ENCODE data around the gene MMAB.

DNA sequence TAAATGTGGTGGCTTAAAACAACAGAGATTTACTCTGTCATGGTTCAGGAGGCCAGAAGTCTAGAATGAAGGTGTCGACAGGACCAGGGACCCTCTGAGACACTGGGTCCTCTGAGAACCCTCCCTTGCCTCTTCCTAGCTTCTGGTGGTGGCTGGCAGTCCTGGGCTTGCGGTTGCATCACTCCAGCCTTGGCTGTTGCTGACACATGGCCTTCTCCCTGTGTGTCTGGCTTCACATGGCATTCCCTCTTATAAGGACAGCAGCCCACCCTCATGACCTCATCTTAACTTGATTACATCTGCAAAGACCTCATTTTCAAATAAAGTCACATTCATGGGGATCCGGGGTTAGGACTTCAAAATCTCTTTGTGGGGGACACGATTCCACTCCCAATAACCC, 37.2 kb upstream of the MMAB start:
- TF ChIP-seq RAD21 (IDR thresholded peaks at IDR 0.05; ENCODE audit: low read depth) (no peak), ELF1 (IDR thresholded peaks at IDR 0.05; ENCODE audit: borderline replicate concordance, low read depth) (no peak), EZH2phosphoT487 (IDR thresholded peaks at IDR 0.05; ENCODE audit: borderline replicate concordance) (no peak)
- TF ChIP-seq, protein P1, sequence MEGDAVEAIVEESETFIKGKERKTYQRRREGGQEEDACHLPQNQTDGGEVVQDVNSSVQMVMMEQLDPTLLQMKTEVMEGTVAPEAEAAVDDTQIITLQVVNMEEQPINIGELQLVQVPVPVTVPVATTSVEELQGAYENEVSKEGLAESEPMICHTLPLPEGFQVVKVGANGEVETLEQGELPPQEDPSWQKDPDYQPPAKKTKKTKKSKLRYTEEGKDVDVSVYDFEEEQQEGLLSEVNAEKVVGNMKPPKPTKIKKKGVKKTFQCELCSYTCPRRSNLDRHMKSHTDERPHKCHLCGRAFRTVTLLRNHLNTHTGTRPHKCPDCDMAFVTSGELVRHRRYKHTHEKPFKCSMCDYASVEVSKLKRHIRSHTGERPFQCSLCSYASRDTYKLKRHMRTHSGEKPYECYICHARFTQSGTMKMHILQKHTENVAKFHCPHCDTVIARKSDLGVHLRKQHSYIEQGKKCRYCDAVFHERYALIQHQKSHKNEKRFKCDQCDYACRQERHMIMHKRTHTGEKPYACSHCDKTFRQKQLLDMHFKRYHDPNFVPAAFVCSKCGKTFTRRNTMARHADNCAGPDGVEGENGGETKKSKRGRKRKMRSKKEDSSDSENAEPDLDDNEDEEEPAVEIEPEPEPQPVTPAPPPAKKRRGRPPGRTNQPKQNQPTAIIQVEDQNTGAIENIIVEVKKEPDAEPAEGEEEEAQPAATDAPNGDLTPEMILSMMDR (IDR thresholded peaks at IDR 0.05 in 2 of 3, conservative IDR thresholded peaks at IDR 0.05 in 1 of 3; ENCODE audit: borderline replicate concordance in 1 of 3, insufficient read depth in 1 of 3, low read depth in 2 of 3, low read length in 2 of 3): no peak
- TF ChIP-seq, protein P2, sequence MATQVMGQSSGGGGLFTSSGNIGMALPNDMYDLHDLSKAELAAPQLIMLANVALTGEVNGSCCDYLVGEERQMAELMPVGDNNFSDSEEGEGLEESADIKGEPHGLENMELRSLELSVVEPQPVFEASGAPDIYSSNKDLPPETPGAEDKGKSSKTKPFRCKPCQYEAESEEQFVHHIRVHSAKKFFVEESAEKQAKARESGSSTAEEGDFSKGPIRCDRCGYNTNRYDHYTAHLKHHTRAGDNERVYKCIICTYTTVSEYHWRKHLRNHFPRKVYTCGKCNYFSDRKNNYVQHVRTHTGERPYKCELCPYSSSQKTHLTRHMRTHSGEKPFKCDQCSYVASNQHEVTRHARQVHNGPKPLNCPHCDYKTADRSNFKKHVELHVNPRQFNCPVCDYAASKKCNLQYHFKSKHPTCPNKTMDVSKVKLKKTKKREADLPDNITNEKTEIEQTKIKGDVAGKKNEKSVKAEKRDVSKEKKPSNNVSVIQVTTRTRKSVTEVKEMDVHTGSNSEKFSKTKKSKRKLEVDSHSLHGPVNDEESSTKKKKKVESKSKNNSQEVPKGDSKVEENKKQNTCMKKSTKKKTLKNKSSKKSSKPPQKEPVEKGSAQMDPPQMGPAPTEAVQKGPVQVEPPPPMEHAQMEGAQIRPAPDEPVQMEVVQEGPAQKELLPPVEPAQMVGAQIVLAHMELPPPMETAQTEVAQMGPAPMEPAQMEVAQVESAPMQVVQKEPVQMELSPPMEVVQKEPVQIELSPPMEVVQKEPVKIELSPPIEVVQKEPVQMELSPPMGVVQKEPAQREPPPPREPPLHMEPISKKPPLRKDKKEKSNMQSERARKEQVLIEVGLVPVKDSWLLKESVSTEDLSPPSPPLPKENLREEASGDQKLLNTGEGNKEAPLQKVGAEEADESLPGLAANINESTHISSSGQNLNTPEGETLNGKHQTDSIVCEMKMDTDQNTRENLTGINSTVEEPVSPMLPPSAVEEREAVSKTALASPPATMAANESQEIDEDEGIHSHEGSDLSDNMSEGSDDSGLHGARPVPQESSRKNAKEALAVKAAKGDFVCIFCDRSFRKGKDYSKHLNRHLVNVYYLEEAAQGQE (IDR thresholded peaks at IDR 0.05; ENCODE audit: low read depth): no peak
